SK-N-SH (cell line): ENCODE results near the gene CHMP1A. TPM values are rescaled to one million over a fixed set of nuclear protein-coding genes. Genes with fewer than 3 reads are reported as not detected.
A peak's percentile ranks its signal among the peaks of the same experiment; 100 is the strongest.

Source experiments
- CTCF ChIA-PET: fragments of 300-600, 350-600 bp; formaldehyde crosslinking; extraction: SDS; loops from one replicate; lab custom pipeline; 2021; lab: Yijun Ruan, JAX
- POLR2A ChIA-PET: fragments of 350-600 bp; sonication (Branson Sonifier 250); formaldehyde crosslinking; extraction: SDS; loops from one replicate; lab custom pipeline; 2020; ENCODE audit warnings: antibody characterized with exemption, inconsistent platforms; lab: Yijun Ruan, JAX
- DNase-seq: peaks from one replicate; pipeline ENCODE4 v3.0.0; 2012
- H2AFZ ChIP-seq: fragments of 200-600 bp; sonication (generic); 2 replicates; pipeline ENCODE4 v1.8.1; 2016; ENCODE audit warnings: antibody characterized with exemption, mild to moderate bottlenecking, low read depth
- H3F3A ChIP-seq: fragments of 200-600 bp; sonication (generic); replicated peaks from 2 replicates; pipeline ENCODE3; 2016; ENCODE audit warnings: antibody characterized with exemption, mild to moderate bottlenecking; ENCODE audit not compliant: insufficient read depth
- H3K27ac ChIP-seq, 2 experiments: fragments of 200-500 bp in 1 of 2; fragments of 200-600 bp in 1 of 2; sonication (Bioruptor generic) in 1 of 2; sonication (generic), shearing (Covaris generic) in 1 of 2; 2 replicates each; pipeline versions ENCODE4 v1.5.1 to v1.6.1; 2014 to 2016; ENCODE audit warnings: low read depth in 2 of 2, inconsistent platforms in 1 of 2, low read length in 1 of 2, mild to moderate bottlenecking in 1 of 2, mixed read lengths in 1 of 2
- H3K27me3 ChIP-seq: fragments of 200-600 bp; sonication (generic), shearing (Covaris generic); 2 replicates; pipeline ENCODE4 v1.6.1; 2016; ENCODE audit warnings: mixed run types; ENCODE audit not compliant: insufficient read depth
- H3K36me3 ChIP-seq, 2 experiments: fragments of 200-500 bp in 1 of 2; fragments of 200-600 bp in 1 of 2; sonication (Bioruptor generic) in 1 of 2; sonication (generic) in 1 of 2; replicated peaks in 1 of 2; 2 replicates each; pipeline versions ENCODE3 to v1.5.1; 2014 to 2016; ENCODE audit warnings: low read length in 1 of 2, mild to moderate bottlenecking in 1 of 2; ENCODE audit not compliant: insufficient read depth in 2 of 2, control insufficient read depth in 1 of 2
- H3K4me1 ChIP-seq, 2 experiments: fragments of 200-500 bp in 1 of 2; fragments of 200-600 bp in 1 of 2; sonication (Bioruptor generic) in 1 of 2; sonication (generic), shearing (Covaris generic) in 1 of 2; 2 replicates each; pipeline versions ENCODE4 v1.5.1 to v1.6.1; 2014 to 2016; ENCODE audit warnings: low read depth in 1 of 2, low read length in 1 of 2, mixed run types in 1 of 2; ENCODE audit not compliant: insufficient read depth in 2 of 2, control insufficient read depth in 1 of 2
- H3K4me2 ChIP-seq: fragments of 200-600 bp; sonication (generic), shearing (Covaris generic); 2 replicates; pipeline ENCODE4 v1.6.1; 2017; ENCODE audit warnings: mixed run types
- H3K4me3 ChIP-seq, 2 experiments: fragments of 200-500 bp in 1 of 2; fragments of 200-600 bp in 1 of 2; sonication (Bioruptor generic) in 1 of 2; sonication (generic), shearing (Covaris generic) in 1 of 2; 2 replicates each; pipeline versions ENCODE4 v1.5.1 to v1.8.1; 2014 to 2016; ENCODE audit warnings: low read depth in 2 of 2, inconsistent platforms in 1 of 2, low read length in 1 of 2, mild to moderate bottlenecking in 1 of 2, mixed read lengths in 1 of 2, moderate library complexity in 1 of 2
- H3K79me2 ChIP-seq: fragments of 200-600 bp; sonication (generic); 2 replicates; pipeline ENCODE4 v1.8.1; 2017; ENCODE audit warnings: mild to moderate bottlenecking; ENCODE audit not compliant: insufficient read depth
- H3K9ac ChIP-seq: fragments of 200-600 bp; sonication (generic); 2 replicates; pipeline ENCODE4 v1.6.1; 2017; ENCODE audit warnings: mixed run types
- H3K9me2 ChIP-seq: fragments of 200-600 bp; sonication (generic); 2 replicates; pipeline ENCODE4 v1.6.1; 2017; ENCODE audit warnings: mixed run types
- H3K9me3 ChIP-seq: fragments of 200-600 bp; sonication (generic); 2 replicates; pipeline ENCODE4 v1.6.1; 2017; ENCODE audit warnings: mixed run types, mild to moderate bottlenecking, moderate library complexity
- H4K20me1 ChIP-seq: fragments of 200-600 bp; sonication (generic); 2 replicates; pipeline ENCODE4 v1.6.1; 2017; ENCODE audit warnings: mild to moderate bottlenecking, mixed run types; ENCODE audit not compliant: insufficient read depth
- CHD2 ChIP-seq: fragments of 150-350 bp; IDR thresholded peaks from 2 replicates; pipeline ENCODE4 v1.6.1; 2018; ENCODE audit warnings: low read length; ENCODE audit not compliant: partially characterized antibody
- EZH2phosphoT487 ChIP-seq: fragments of 200-600 bp; sonication (generic); IDR thresholded peaks from 2 replicates; pipeline ENCODE4 v1.6.1; 2017; ENCODE audit warnings: low read depth, mixed run types, mild to moderate bottlenecking, antibody characterized with exemption, moderate library complexity, borderline replicate concordance
- FOXJ3 ChIP-seq: sonication (generic); formaldehyde crosslinking; IDR thresholded peaks from 2 replicates; pipeline ENCODE4 v1.5.1; 2020; ENCODE audit warnings: mild to moderate bottlenecking, missing genetic modification reagents
- GATA2 ChIP-seq: sonication (generic); formaldehyde crosslinking; IDR thresholded peaks from 2 replicates; pipeline ENCODE4 v1.5.0; 2020; ENCODE audit warnings: mild to moderate bottlenecking, missing genetic modification reagents
- MXI1 ChIP-seq: IDR thresholded peaks from 2 replicates; pipeline ENCODE4 v1.6.1; 2012; ENCODE audit warnings: mild to moderate bottlenecking, low read depth, low read length, improper control_type of control experiment
- RXRA ChIP-seq: IDR thresholded peaks from 2 replicates; pipeline ENCODE4 v1.4.0; 2012; ENCODE audit warnings: low read depth, mild to moderate bottlenecking, borderline replicate concordance
- SIN3A ChIP-seq: IDR thresholded peaks from 2 replicates; pipeline ENCODE4 v1.6.1; 2012; ENCODE audit warnings: low read depth, mild to moderate bottlenecking, low read length, moderate library complexity, borderline replicate concordance
- ZBTB33 ChIP-seq: IDR thresholded peaks from 2 replicates; pipeline ENCODE4 v1.4.0; 2012; ENCODE audit warnings: low read depth, borderline replicate concordance
- whole genome bisulfite sequencing: methylation state at CpG from one replicate; pipeline ENCODE4 v1.1.6; 2017; ENCODE audit warnings: low lambda C conversion rate; 5-methylcytosine and 5-hydroxymethylcytosine counted together
- polyA plus RNA-seq, 3 experiments: library from polyadenylated mRNA; depleted of rRNA; stranded (reverse); fragments of >200 nt; gene quantifications; 2 replicates each; pipeline ENCODE4 v1.2.3, GENCODE V29; 2012
- TF ChIP-seq, protein P1 (sequence below): fragments of 150-350 bp; IDR thresholded peaks from 2 replicates; pipeline ENCODE4 v1.6.1; 2017; ENCODE audit warnings: antibody characterized with exemption, low read length, low read depth, borderline replicate concordance

CHMP1A gene
- polyA plus RNA-seq, 1 of the 3 experiments (the other 2 are of a cell fraction), result 138 TPM

DNA sequence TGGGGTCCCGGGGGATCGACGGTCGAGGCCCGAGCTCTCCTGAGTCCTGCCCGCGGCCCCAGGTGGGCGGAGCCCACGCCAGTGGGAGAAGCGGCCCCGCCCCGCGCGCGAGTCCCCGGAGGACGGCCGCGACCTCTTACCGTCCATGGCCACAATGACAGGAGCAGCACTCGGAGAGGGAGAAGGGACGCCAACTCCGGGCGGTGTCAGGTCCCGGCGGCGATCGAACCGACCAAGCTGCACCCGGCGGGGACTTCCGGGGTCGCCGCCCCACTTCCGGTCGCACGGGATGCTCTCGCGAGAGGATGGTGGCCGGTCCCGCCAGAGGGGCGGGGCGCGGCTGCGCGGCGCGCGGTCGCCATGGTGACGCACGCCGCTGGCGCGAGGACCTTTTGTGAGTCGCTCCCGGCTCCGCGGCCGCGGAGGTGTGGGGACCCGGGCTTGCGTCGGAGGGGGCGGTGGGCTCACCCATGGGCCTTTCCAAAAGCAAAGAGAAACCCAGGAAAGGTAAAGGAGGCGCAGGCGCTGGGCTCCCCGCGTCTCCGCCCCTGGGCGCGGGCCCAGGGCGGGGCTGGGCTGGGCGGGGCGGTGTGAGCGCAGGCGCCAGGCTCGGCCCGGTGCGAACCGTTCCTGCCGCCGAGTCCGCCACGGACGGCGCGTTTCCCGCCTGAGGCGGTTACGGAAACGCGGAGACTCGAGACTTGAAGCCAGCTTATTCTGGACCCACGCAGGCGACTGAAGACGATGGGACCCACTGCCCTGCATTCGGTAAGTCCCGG lies at the start of gene CHMP1A, which contains the start of gene SPATA33 (continued):
- TF ChIP-seq MXI1 (peak; percentile 77), CHD2 (peak; percentile 99)

DNA sequence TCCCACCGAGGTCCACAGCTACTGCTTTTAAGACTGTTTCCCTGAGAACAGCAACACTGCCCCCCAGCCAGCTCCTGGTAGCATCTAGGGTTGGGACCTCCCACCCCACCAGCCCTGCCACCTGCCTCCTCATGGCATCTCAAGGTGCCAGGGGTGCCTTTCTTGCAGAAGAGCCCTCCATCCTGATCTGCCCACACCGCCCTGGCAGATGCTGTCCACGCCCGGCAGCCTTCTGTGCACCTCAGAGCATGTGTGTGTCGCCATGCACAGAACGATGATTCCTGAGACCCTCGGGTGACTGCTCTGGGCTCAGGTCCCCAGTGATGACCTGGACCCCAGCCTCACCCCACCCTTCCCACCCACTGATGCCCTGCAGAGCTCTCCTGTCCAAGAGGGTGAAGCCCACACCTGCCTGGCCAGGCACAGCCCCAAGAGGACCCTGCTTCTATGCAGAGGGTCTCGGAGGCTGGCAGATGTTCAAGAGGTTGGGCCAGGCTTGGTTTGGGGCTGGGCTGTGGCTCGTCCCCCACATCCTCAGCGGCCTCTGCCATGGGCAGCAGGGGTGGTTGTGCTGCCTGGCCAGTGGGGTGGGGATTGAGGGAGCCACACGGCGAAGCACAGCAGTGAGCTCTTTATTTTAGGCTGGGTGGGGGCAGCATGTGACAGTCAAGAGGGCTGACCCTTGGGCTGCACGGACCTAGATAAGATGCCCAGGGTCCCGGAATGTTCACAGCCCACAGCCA lies 49.2 kb upstream of the CHMP1A start:
- H3K4me3 ChIP-seq, result no peak overlapping the region
- ChIA-PET POLR2A (interaction anchor here (0.5 to 1.5 kb wide), 6 partner anchors 14 to 217 kb away, joined by 3 to 7 read pairs (median 5); partner anchors contain the start of genes TCF25 and VPS9D1), CTCF (interaction anchor here (0.8 to 2.3 kb wide), 22 partner anchors 9 to 314 kb away, joined by 3 to 22 read pairs (median 4); partner anchors contain the start of genes MC1R and TCF25)
- no peaks in the 10 kb centered on the region for H3K36me3 ChIP-seq
- H3K9ac ChIP-seq, result no peak overlapping the region
- H3K79me2 ChIP-seq, result no peaks in the 10 kb centered on the region
- DNase-seq, result no peak
- no peaks in the 10 kb centered on the region for H3K9me3 ChIP-seq
- peaks cover 0 to 6% of the 10 kb centered on the region in 2 experiments; a peak in 1 of 4 replicates for H3K4me1 ChIP-seq
- H3K27me3 ChIP-seq, result no peaks in the 10 kb centered on the region
- 83% methylated on average over 13 of the region's 14 CpGs for WGBS
- H4K20me1 ChIP-seq, result no peaks in the 10 kb centered on the region
- no peaks in the 10 kb centered on the region for H3K9me2 ChIP-seq
- no peak overlapping the region for H3K27ac ChIP-seq
- H3K4me2 ChIP-seq, result no peak overlapping the region
- peaks cover 13% of the 10 kb centered on the region for H3F3A ChIP-seq
- H2AFZ ChIP-seq, result no peak overlapping the region
- no peak for TF ChIP-seq SIN3A
- no peak for TF ChIP-seq RXRA
- TF ChIP-seq FOXJ3 (CRISPR knock-in tag), result no peak
- no peak for TF ChIP-seq GATA2
- TF ChIP-seq, protein P1, sequence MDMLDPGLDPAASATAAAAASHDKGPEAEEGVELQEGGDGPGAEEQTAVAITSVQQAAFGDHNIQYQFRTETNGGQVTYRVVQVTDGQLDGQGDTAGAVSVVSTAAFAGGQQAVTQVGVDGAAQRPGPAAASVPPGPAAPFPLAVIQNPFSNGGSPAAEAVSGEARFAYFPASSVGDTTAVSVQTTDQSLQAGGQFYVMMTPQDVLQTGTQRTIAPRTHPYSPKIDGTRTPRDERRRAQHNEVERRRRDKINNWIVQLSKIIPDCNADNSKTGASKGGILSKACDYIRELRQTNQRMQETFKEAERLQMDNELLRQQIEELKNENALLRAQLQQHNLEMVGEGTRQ, result no peak
- TF ChIP-seq ZBTB33, result no peak
- no peak for TF ChIP-seq MXI1
- TF ChIP-seq EZH2phosphoT487, result no peak
- TF ChIP-seq, all 33 proteins: peak for 0
